GM12875 (cell line): ENCODE data around the gene ACSL4.
"Not testable (repeated sequence)": the region's sequence is repeated elsewhere in the genome, so short reads cannot be mapped to it uniquely, and the experiment has no call there.

Source experiments
- H3K4me3 ChIP-seq: one replicate; pipeline ENCODE4 v1.5.1; 2011; ENCODE audit warnings: low read depth, low read length, control low read depth
- TF ChIP-seq, protein P1 (sequence below): IDR thresholded peaks from 2 replicates; pipeline ENCODE4 v1.5.1; 2011; ENCODE audit warnings: low read depth, mild to moderate bottlenecking, control low read depth, inconsistent platforms, low read length, moderate library complexity, borderline replicate concordance; ENCODE audit not compliant: insufficient read depth

Gene ACSL4

DNA sequence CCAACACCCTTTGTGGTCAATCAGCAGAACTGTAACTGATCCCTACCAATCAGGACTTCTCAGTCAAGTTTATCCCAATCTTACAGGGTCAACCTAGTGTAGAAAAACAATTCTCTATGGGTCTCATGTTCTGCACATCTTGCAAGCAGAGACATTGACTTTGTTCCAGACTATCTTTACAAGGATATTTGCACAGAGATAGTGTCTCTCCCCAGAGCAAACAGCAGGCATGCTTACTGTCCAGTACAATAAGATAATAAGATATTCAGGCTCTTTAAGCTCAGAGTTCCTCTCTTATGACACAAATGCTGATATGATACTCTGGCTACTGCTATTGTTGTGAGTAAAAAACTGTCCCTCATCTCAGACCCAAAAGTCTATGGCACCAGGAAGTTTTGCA, 53.2 kb downstream of the ACSL4 start:
- TF ChIP-seq, protein P1, sequence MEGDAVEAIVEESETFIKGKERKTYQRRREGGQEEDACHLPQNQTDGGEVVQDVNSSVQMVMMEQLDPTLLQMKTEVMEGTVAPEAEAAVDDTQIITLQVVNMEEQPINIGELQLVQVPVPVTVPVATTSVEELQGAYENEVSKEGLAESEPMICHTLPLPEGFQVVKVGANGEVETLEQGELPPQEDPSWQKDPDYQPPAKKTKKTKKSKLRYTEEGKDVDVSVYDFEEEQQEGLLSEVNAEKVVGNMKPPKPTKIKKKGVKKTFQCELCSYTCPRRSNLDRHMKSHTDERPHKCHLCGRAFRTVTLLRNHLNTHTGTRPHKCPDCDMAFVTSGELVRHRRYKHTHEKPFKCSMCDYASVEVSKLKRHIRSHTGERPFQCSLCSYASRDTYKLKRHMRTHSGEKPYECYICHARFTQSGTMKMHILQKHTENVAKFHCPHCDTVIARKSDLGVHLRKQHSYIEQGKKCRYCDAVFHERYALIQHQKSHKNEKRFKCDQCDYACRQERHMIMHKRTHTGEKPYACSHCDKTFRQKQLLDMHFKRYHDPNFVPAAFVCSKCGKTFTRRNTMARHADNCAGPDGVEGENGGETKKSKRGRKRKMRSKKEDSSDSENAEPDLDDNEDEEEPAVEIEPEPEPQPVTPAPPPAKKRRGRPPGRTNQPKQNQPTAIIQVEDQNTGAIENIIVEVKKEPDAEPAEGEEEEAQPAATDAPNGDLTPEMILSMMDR, result no peak
- H3K4me3 ChIP-seq, result no peak overlapping the region

DNA sequence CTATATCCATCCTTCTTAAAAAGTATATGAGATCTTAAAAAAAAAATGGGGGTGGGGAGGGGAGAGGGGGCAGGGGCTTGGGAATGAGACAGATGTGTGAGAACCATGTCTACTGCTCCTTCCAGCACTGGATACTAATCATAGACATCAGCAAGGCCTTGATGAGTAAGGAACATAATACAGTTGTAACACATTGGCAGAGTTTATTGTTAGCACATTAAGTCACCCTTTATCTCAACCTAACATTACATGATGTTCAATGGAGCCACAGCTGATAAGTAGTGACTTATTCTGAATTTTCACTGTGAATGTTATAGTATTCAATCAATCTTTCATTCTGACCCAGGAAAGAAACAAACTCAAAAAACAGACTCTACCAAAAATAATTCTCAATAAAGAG, 60.8 kb downstream of the ACSL4 start:
- TF ChIP-seq, protein P1, result no peak

DNA sequence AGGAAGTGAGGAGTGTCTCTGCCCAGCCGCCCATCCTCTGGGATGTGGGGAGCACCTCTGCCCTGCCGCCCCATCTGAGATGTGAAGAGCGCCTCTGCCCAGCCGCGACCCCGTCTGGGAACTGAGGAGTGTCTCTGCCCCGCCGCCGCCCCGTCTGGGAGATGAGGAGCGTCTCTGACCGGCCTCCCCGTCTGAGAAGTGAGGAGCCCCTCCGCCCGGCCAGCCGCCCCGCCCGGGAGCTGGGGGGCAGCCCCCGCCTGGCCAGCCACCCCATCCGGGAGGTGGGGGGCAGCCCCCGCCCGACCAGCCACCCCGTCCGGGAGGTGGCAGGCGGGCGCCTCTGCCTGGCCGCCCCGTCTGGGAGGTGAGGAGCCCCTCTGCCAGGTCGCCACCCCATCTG, 61.9 kb downstream of the ACSL4 start:
- not testable (repeated sequence) for H3K4me3 ChIP-seq

More for the DNA sequence above, 60.8 kb downstream of the ACSL4 start:
- H3K4me3 ChIP-seq, result no peak overlapping the region

DNA sequence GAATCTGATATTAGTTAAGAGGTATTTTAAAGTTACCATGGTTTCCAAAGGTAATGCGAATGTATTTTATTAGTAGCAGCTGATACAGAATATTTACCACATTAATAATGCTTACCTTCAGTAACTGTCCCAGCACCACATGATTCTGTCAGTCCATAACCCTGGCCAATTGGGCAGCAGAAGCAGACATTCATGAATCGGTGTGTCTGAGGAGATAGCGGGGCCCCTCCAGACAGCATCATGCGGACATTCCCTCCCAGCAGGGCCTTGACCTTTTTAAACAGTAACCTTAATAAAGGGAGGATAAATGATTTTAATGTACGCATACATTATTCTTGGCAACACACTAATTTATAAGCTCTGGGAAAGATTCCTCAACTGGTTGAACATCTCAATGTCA, 65.1 kb downstream of the ACSL4 start:
- TF ChIP-seq, protein P1, result no peak
- no peak overlapping the region for H3K4me3 ChIP-seq

DNA sequence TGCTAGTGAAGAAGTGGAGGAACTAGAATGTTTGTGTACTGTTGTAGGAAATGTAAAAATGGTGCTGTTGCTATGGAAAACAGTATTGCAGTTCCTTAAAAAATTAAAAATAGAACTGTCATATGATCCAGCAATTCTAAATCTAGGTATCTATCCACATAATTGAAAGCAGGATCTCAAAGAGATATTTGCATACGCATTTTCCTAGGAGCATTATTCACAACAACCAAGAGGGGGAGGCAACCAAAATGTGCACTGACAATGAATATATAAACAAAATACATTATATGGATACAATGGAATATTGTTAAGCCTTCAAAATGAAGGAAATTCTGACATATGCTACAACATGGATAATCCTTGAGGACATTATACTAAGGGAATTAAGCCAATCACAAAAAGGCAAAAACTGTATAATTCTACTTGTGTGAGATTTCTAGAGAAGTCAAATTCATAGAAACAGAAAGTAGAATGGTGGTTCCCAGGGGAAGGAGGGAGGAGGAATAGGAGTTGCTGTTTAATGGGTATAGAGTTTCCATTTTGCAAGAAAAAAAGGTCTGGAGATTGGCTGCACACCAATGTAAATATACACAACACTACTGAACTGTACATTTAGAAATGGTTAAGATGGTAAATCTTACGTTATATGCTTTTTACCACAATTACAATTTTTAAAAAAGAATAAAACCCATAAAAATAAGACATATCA, 72.5 kb downstream of the ACSL4 start:
- TF ChIP-seq, protein P1, result no peak
- H3K4me3 ChIP-seq, result no peak overlapping the region

DNA sequence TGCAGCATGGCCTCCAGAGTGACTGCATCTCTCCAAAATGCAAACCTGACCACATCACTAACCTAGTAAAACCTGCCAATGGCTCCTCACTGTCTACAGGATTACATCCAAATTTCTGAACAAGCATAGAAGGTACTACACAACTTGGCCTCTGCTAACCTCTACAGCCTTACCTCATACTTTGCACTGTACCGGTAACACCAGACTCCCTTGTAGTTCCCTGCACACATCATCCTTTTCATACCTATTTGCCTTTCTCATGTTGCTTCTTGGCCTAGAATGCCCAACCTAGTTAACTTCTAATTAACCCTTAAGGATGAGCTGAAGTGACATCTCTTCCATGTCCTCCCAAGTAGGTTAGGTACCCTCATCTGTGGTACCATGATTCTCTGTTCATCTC, 74.7 kb downstream of the ACSL4 start:
- TF ChIP-seq, protein P1, result no peak
- no peak overlapping the region for H3K4me3 ChIP-seq

DNA sequence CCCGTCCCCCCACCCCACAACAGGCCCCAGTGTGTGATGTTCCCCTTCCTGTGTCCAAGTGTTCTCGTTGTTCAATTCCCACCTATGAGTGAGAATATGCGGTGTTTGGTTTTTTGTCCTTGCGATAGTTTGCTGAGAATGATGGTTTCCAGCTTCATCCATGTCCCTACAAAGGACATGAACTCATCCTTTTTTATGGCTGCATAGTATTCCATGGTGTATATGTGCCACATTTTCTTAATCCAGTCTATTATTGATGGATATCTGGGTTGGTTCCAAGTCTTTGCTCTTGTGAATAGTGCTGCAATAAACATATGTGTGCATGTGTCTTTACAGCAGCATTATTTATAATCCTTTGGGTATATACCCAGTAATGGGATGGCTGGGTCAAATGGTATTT, 75.7 kb downstream of the ACSL4 start:
- H3K4me3 ChIP-seq, result not testable (repeated sequence)

DNA sequence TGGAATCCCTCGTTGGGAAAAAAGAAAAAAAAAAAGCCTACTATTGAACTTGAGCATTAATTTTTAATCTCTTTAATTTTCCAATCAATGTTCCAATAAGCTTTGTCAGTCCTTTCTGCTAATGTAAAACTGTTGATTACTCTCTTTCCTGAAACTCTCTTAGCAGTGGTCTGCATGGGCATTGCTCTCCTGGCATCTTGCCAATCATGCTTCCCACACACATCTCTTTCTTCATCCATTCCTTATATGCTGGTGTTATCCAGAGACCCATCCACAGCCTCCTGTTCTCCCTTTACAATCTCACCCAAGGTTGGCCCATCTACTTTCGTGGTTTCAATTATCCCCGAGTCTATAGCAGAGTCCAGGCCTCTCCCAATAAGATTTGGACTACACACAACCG, 76.3 kb downstream of the ACSL4 start:
- TF ChIP-seq, protein P1, result no peak
- H3K4me3 ChIP-seq, result no peak overlapping the region
